BLaER1 (cell line): ENCODE results near the gene TXK.

Source experiments
- H3K27ac ChIP-seq: shearing (Covaris generic); formaldehyde crosslinking; 2 replicates; pipeline ENCODE4 v1.8.1; 2022
- H3K27me3 ChIP-seq: shearing (Covaris generic); formaldehyde crosslinking; 2 replicates; pipeline ENCODE4 v1.8.1; 2022
- H3K36me3 ChIP-seq: shearing (Covaris generic); formaldehyde crosslinking; 2 replicates; pipeline ENCODE4 v1.8.1; 2022
- H3K4me1 ChIP-seq: shearing (Covaris generic); formaldehyde crosslinking; 2 replicates; pipeline ENCODE4 v1.8.1; 2022
- H3K4me2 ChIP-seq: shearing (Covaris generic); formaldehyde crosslinking; 2 replicates; pipeline ENCODE4 v1.8.1; 2022
- H3K4me3 ChIP-seq: shearing (Covaris generic); formaldehyde crosslinking; 2 replicates; pipeline ENCODE4 v1.8.1; 2022
- H3K9ac ChIP-seq: shearing (Covaris generic); formaldehyde crosslinking; 2 replicates; pipeline ENCODE4 v1.8.1; 2022
- H3K9me3 ChIP-seq: shearing (Covaris generic); formaldehyde crosslinking; 2 replicates; pipeline ENCODE4 v1.8.1; 2022
- H4K20me1 ChIP-seq: shearing (Covaris generic); formaldehyde crosslinking; 2 replicates; pipeline ENCODE4 v1.8.1; 2022
- Cebpa-rat ChIP-seq: shearing (Covaris generic); IDR thresholded peaks from 2 replicates; pipeline ENCODE4 v1.8.1; 2022

Gene TXK

GRCh38 chr4:48163746-48164145, 29.7 kb upstream of the TXK start:
- no peak for TF ChIP-seq Cebpa-rat
- H3K9me3 ChIP-seq: peaks cover 3% of the 10 kb centered on the region; the same call in 1 of the 2 replicates
- no peaks in the 10 kb centered on the region for H3K4me1 ChIP-seq
- no peak overlapping the region for H3K4me2 ChIP-seq
- no peaks in the 10 kb centered on the region for H3K27me3 ChIP-seq
- H3K27ac ChIP-seq: no peak overlapping the region
- H3K36me3 ChIP-seq: peaks cover 100% of the 10 kb centered on the region
- peaks cover 42% of the 10 kb centered on the region for H4K20me1 ChIP-seq
- H3K4me3 ChIP-seq: no peak overlapping the region
- no peak overlapping the region for H3K9ac ChIP-seq

- Histone ChIP-seq H3K9ac (no peak overlapping the region), H3K9me3 (peaks cover 5% of the 10 kb centered on the region)
- TF ChIP-seq Cebpa-rat: no peak
Observed at GRCh38 chr4:48162162-48162561, 28.1 kb upstream of the TXK start.

GRCh38 chr4:48157271-48157670, 23.2 kb upstream of the TXK start:
- no peak for TF ChIP-seq Cebpa-rat
- no peak overlapping the region for H3K27ac ChIP-seq
- H3K9ac ChIP-seq: no peak overlapping the region
- peaks cover 20% of the 10 kb centered on the region for H4K20me1 ChIP-seq
- peaks cover 24% of the 10 kb centered on the region for H3K9me3 ChIP-seq
- no peaks in the 10 kb centered on the region for H3K4me1 ChIP-seq
- H3K4me2 ChIP-seq: no peak overlapping the region
- no peak overlapping the region for H3K4me3 ChIP-seq
- H3K36me3 ChIP-seq: peaks cover 98% of the 10 kb centered on the region
- H3K27me3 ChIP-seq: no peaks in the 10 kb centered on the region

More at GRCh38 chr4:48162162-48162561, 28.1 kb upstream of the TXK start:
- peaks cover 28% of the 10 kb centered on the region for H4K20me1 ChIP-seq
- H3K4me2 ChIP-seq: no peak overlapping the region
- no peaks in the 10 kb centered on the region for H3K4me1 ChIP-seq
- H3K27me3 ChIP-seq: no peaks in the 10 kb centered on the region
- no peak overlapping the region for H3K4me3 ChIP-seq
- peaks cover 100% of the 10 kb centered on the region for H3K36me3 ChIP-seq
- H3K27ac ChIP-seq: no peak overlapping the region

GRCh38 chr4:48156423-48156822, 22.4 kb upstream of the TXK start:
- Histone ChIP-seq H3K4me1 (no peaks in the 10 kb centered on the region), H3K9ac (no peak overlapping the region), H4K20me1 (peaks cover 24% of the 10 kb centered on the region), H3K36me3 (peaks cover 98% of the 10 kb centered on the region), H3K4me2 (no peak overlapping the region), H3K27me3 (no peaks in the 10 kb centered on the region), H3K9me3 (peaks cover 24% of the 10 kb centered on the region), H3K4me3 (no peak overlapping the region), H3K27ac (no peak overlapping the region)
- no peak for TF ChIP-seq Cebpa-rat

- no peak overlapping the region for H3K4me2 ChIP-seq
- H3K4me1 ChIP-seq: no peaks in the 10 kb centered on the region
- TF ChIP-seq Cebpa-rat: no peak
- no peak overlapping the region for H3K9ac ChIP-seq
- H4K20me1 ChIP-seq: peaks cover 32% of the 10 kb centered on the region
- peaks cover 98% of the 10 kb centered on the region for H3K36me3 ChIP-seq
- no peak overlapping the region for H3K4me3 ChIP-seq
- no peak overlapping the region for H3K27ac ChIP-seq
- no peaks in the 10 kb centered on the region for H3K27me3 ChIP-seq
- H3K9me3 ChIP-seq: peaks cover 24% of the 10 kb centered on the region
Observed at GRCh38 chr4:48153791-48154550, 19.9 kb upstream of the TXK start.

GRCh38 chr4:48152259-48152658, 18.2 kb upstream of the TXK start:
- Histone ChIP-seq H3K4me1 (no peaks in the 10 kb centered on the region), H3K27ac (no peak overlapping the region), H4K20me1 (peaks cover 40% of the 10 kb centered on the region), H3K27me3 (no peaks in the 10 kb centered on the region), H3K9me3 (peaks cover 23% of the 10 kb centered on the region), H3K36me3 (peaks cover 98% of the 10 kb centered on the region), H3K4me3 (no peak overlapping the region), H3K9ac (no peak overlapping the region), H3K4me2 (no peak overlapping the region)
- TF ChIP-seq Cebpa-rat: no peak

- H3K4me3 ChIP-seq: no peak overlapping the region
- no peak overlapping the region for H3K9ac ChIP-seq
- no peaks in the 10 kb centered on the region for H3K27me3 ChIP-seq
- H3K36me3 ChIP-seq: peaks cover 99% of the 10 kb centered on the region
- H4K20me1 ChIP-seq: peaks cover 59% of the 10 kb centered on the region
- no peak overlapping the region for H3K4me2 ChIP-seq
- TF ChIP-seq Cebpa-rat: no peak
- H3K9me3 ChIP-seq: peaks cover 5% of the 10 kb centered on the region
- H3K4me1 ChIP-seq: no peaks in the 10 kb centered on the region
- no peak overlapping the region for H3K27ac ChIP-seq
Observed at GRCh38 chr4:48149827-48150370, 15.8 kb upstream of the TXK start.

- Histone ChIP-seq H3K9me3 (no peaks in the 10 kb centered on the region), H3K4me1 (no peaks in the 10 kb centered on the region), H3K27ac (no peak overlapping the region), H3K27me3 (no peaks in the 10 kb centered on the region), H3K9ac (no peak overlapping the region), H3K36me3 (peaks cover 100% of the 10 kb centered on the region), H3K4me2 (no peak overlapping the region), H4K20me1 (peaks cover 62% of the 10 kb centered on the region), H3K4me3 (no peak overlapping the region)
- TF ChIP-seq Cebpa-rat: no peak
Observed at GRCh38 chr4:48147621-48148020, 13.6 kb upstream of the TXK start.

- TF ChIP-seq Cebpa-rat: no peak
- Histone ChIP-seq H3K4me3 (no peak overlapping the region), H3K9me3 (no peaks in the 10 kb centered on the region), H3K36me3 (peaks cover 96% of the 10 kb centered on the region), H3K27ac (no peak overlapping the region), H3K4me2 (no peak overlapping the region), H4K20me1 (peaks cover 51% of the 10 kb centered on the region), H3K4me1 (no peaks in the 10 kb centered on the region), H3K9ac (no peak overlapping the region), H3K27me3 (no peaks in the 10 kb centered on the region)
Observed at GRCh38 chr4:48141048-48141447, 7.0 kb upstream of the TXK start.

GRCh38 chr4:48139691-48140090, 5.6 kb upstream of the TXK start:
- Histone ChIP-seq H3K27me3 (no peaks in the 10 kb centered on the region), H3K4me2 (no peak overlapping the region), H3K9ac (no peak overlapping the region), H3K27ac (no peak overlapping the region), H3K36me3 (peaks cover 96% of the 10 kb centered on the region), H4K20me1 (peaks cover 57% of the 10 kb centered on the region), H3K4me3 (no peak overlapping the region), H3K4me1 (no peaks in the 10 kb centered on the region), H3K9me3 (no peaks in the 10 kb centered on the region)
- TF ChIP-seq Cebpa-rat: no peak
